ENCODE data around the gene TM6SF1. TPM values are rescaled to one million over a fixed set of nuclear protein-coding genes. Genes with fewer than 3 reads are reported as not detected.

TM6SF1 gene
- total RNA-seq, 1 experiment from 2014 or later = not detected

- H3K4me3 ChIP-seq (ENCODE audit: low read depth, low read length) = peak overlapping the region; percentile 81
- DNase-seq = no peak
- intact Hi-C loops (cut with micrococcal nuclease; ENCODE audit: unreplicated experiment) = loop anchor here (5.0 kb wide), 1 partner anchor 53 kb away; the partner anchor contains the start of gene C15orf40
- ChIA-PET POLR2A (no interaction called here), CTCF (interaction anchor here (0.6 kb wide), 1 partner anchor 54 kb away, joined by 3 read pairs; the partner anchor contains the start of gene C15orf40)
- Mint-ChIP-seq H3K4me1 (ENCODE audit: low read depth, unreplicated experiment) (peaks cover 10% of the 10 kb centered on the region), H3K4me3 (ENCODE audit: unreplicated experiment) (peak overlapping the region; percentile 75), H3K27me3 (ENCODE audit: insufficient read depth, unreplicated experiment) (no peaks in the 10 kb centered on the region), H3K36me3 (ENCODE audit: insufficient read depth, unreplicated experiment) (peaks cover 15% of the 10 kb centered on the region), H3K9me3 (ENCODE audit: unreplicated experiment) (no peaks in the 10 kb centered on the region), H3K27ac (ENCODE audit: unreplicated experiment) (peak overlapping the region; percentile 21)
- peaks cover 39% of the 10 kb centered on the region for H3K4me1 ChIP-seq
- H3K27me3 ChIP-seq (replicated peaks; ENCODE audit: control insufficient read depth, insufficient read depth, low read length) = no peaks in the 10 kb centered on the region
- H3K36me3 ChIP-seq (ENCODE audit: control insufficient read depth, insufficient read depth, low read length) = no peaks in the 10 kb centered on the region; the same call in 1 of the 2 replicates
- TF ChIP-seq CTCF (IDR thresholded peaks at IDR 0.05; ENCODE audit: insufficient read depth in 1 of 2, low read depth in 1 of 2, low read length in 1 of 2, severe bottlenecking in 1 of 2, unreplicated experiment in 1 of 2) = no peak
- BruUV-seq (replicated peaks) = no TSS peak
- no peaks in the 10 kb centered on the region for H3K9me3 ChIP-seq
Observed at GRCh38 chr15:83065431-83065830, 42.0 kb upstream of the TM6SF1 start.

GRCh38 chr15:83066034-83066733, 41.3 kb upstream of the TM6SF1 start:
- peaks cover 39% of the 10 kb centered on the region for H3K4me1 ChIP-seq
- Mint-ChIP-seq H3K4me1 (ENCODE audit: low read depth, unreplicated experiment) (peaks cover 10% of the 10 kb centered on the region), H3K4me3 (ENCODE audit: unreplicated experiment) (peak overlapping the region; percentile 75), H3K27ac (ENCODE audit: unreplicated experiment) (peak overlapping the region; percentile 55), H3K27me3 (ENCODE audit: insufficient read depth, unreplicated experiment) (no peaks in the 10 kb centered on the region), H3K36me3 (ENCODE audit: insufficient read depth, unreplicated experiment) (peaks cover 15% of the 10 kb centered on the region), H3K9me3 (ENCODE audit: unreplicated experiment) (no peaks in the 10 kb centered on the region)
- no peaks in the 10 kb centered on the region for H3K9me3 ChIP-seq
- peak in 1 of 2 experiments; percentile 9 for DNase-seq
- H3K4me3 ChIP-seq (ENCODE audit: low read depth, low read length) = peak overlapping the region; percentile 81
- TF ChIP-seq CTCF (IDR thresholded peaks at IDR 0.05; ENCODE audit: insufficient read depth in 1 of 2, low read depth in 1 of 2, low read length in 1 of 2, severe bottlenecking in 1 of 2, unreplicated experiment in 1 of 2) = no peak
- no TSS peak for BruUV-seq (replicated peaks)
- H3K36me3 ChIP-seq (ENCODE audit: control insufficient read depth, insufficient read depth, low read length) = no peaks in the 10 kb centered on the region; the same call in 1 of the 2 replicates
- no peaks in the 10 kb centered on the region for H3K27me3 ChIP-seq (replicated peaks; ENCODE audit: control insufficient read depth, insufficient read depth, low read length)
- ChIA-PET CTCF (interaction anchor here (0.6 kb wide), 2 partner anchors 12 to 54 kb away, joined by 3 to 6 read pairs; partner anchors contain the start of gene C15orf40), POLR2A (interaction anchor here (0.6 to 1.4 kb wide), 3 partner anchors 9 to 316 kb away, joined by 3 to 12 read pairs (median 4); no protein-coding TSS in a partner anchor)
- intact Hi-C loops (cut with micrococcal nuclease; ENCODE audit: unreplicated experiment) = loop anchor here (5.0 kb wide), 1 partner anchor 54 kb away; the partner anchor contains the start of gene C15orf40

GRCh38 chr15:83066734-83067637, 40.5 kb upstream of the TM6SF1 start, which contains the start of gene BTBD1:
Gene BTBD1 (minus strand): TSS chr15:83067252. CDS start chr15:83067151, 101 bp downstream.
- BruUV-seq (replicated peaks) = no TSS peak
- intact Hi-C loops (cut with micrococcal nuclease; ENCODE audit: unreplicated experiment) = loop anchor here (5.0 kb wide), 1 partner anchor 55 kb away; the partner anchor contains the start of gene C15orf40

More at GRCh38 chr15:83066734-83067637, 40.5 kb upstream of the TM6SF1 start, which contains the start of gene BTBD1:
- no peak for TF ChIP-seq CTCF (IDR thresholded peaks at IDR 0.05; ENCODE audit: insufficient read depth in 1 of 2, low read depth in 1 of 2, low read length in 1 of 2, severe bottlenecking in 1 of 2, unreplicated experiment in 1 of 2)
- H3K4me3 Mint-ChIP-seq (ENCODE audit: unreplicated experiment) = peak within 1 kb of the TSS; percentile 75
- peaks cover 15% of the 10 kb centered on the region for H3K36me3 Mint-ChIP-seq (ENCODE audit: insufficient read depth, unreplicated experiment)
- Histone ChIP-seq H3K4me3 (ENCODE audit: low read depth, low read length) (peak within 1 kb of the TSS; percentile 81), H3K27me3 (replicated peaks; ENCODE audit: control insufficient read depth, insufficient read depth, low read length) (no peaks in the 10 kb centered on the region), H3K9me3 (no peaks in the 10 kb centered on the region), H3K36me3 (ENCODE audit: control insufficient read depth, insufficient read depth, low read length) (no peaks in the 10 kb centered on the region; the same call in 1 of the 2 replicates), H3K4me1 (peaks cover 35% of the 10 kb centered on the region)
- ChIA-PET CTCF (interaction anchor here (0.6 to 1.0 kb wide), 4 partner anchors 11 to 130 kb away, joined by 3 to 6 read pairs (median 3); no protein-coding TSS in a partner anchor), POLR2A (interaction anchor here (0.5 to 1.4 kb wide), 7 partner anchors 10 to 861 kb away, joined by 3 to 12 read pairs (median 3); partner anchors contain the start of gene C15orf40)
- H3K9me3 Mint-ChIP-seq (ENCODE audit: unreplicated experiment) = peaks cover 1% of the 10 kb centered on the region
- H3K27me3 Mint-ChIP-seq (ENCODE audit: insufficient read depth, unreplicated experiment) = no peaks in the 10 kb centered on the region
- H3K4me1 Mint-ChIP-seq (ENCODE audit: low read depth, unreplicated experiment) = peaks cover 10% of the 10 kb centered on the region
- H3K27ac Mint-ChIP-seq (ENCODE audit: unreplicated experiment) = peak within 1 kb of the TSS; percentile 55
- peak; percentile 92 to 95 for DNase-seq
